Measurements from ENCODE around the gene ELF4. TPM values are rescaled to one million over a fixed set of nuclear protein-coding genes. Genes with fewer than 3 reads are reported as not detected.

Gene ELF4
- total RNA-seq, 2 donors from 2014 or later: 6.5 to 6.9 TPM

- H3K36me3 ChIP-seq: no peaks in the 10 kb centered on the region
- no peaks in the 10 kb centered on the region for H3K4me1 ChIP-seq (replicated peaks)
- DNase-seq (ENCODE audit: low spot score): no peak
- intact Hi-C loops (cut with DNase I): no loop called here
- no peaks in the 10 kb centered on the region for H3K27me3 ChIP-seq (replicated peaks; ENCODE audit: insufficient read depth)
- no peak overlapping the region for H3K4me3 ChIP-seq
- no peak overlapping the region for H3K27ac ChIP-seq
- TF ChIP-seq CTCF (IDR thresholded peaks at IDR 0.05) (no peak), POLR2A (IDR thresholded peaks at IDR 0.05) (no peak)
- H3K9me3 ChIP-seq: no peaks in the 10 kb centered on the region
- 92% methylated on average over 4 of the region's 4 CpGs for WGBS
These were observed 34.8 kb upstream of the ELF4 start for GRCh38 chrX:130145123-130145522.

GRCh38 chrX:130144509-130144908 is 34.2 kb upstream of the ELF4 start:
- no peak for TF ChIP-seq CTCF (IDR thresholded peaks at IDR 0.05)
- TF ChIP-seq POLR2AphosphoS5 (IDR thresholded peaks at IDR 0.05): no peak
- TF ChIP-seq POLR2A (IDR thresholded peaks at IDR 0.05): no peak
- H3K4me3 ChIP-seq: no peak overlapping the region
- no peak for DNase-seq (ENCODE audit: low spot score)
- intact Hi-C loops (cut with DNase I): no loop called here
- H3K27me3 ChIP-seq (replicated peaks; ENCODE audit: insufficient read depth): no peaks in the 10 kb centered on the region
- no peaks in the 10 kb centered on the region for H3K4me1 ChIP-seq (replicated peaks)
- no peaks in the 10 kb centered on the region for H3K36me3 ChIP-seq
- no peak overlapping the region for H3K27ac ChIP-seq
- WGBS: 75% methylated on average over 3 of the region's 3 CpGs
- H3K9me3 ChIP-seq: no peaks in the 10 kb centered on the region

GRCh38 chrX:130139474-130140201 is 29.3 kb upstream of the ELF4 start:
- no peak for DNase-seq (ENCODE audit: low spot score)
- no peak overlapping the region for H3K4me3 ChIP-seq
- H3K27me3 ChIP-seq (replicated peaks; ENCODE audit: insufficient read depth): no peaks in the 10 kb centered on the region
- intact Hi-C loops (cut with DNase I): no loop called here
- no peak for TF ChIP-seq CTCF (IDR thresholded peaks at IDR 0.05)
- TF ChIP-seq POLR2AphosphoS5 (IDR thresholded peaks at IDR 0.05): no peak
- TF ChIP-seq POLR2A (IDR thresholded peaks at IDR 0.05): no peak
- H3K36me3 ChIP-seq: no peaks in the 10 kb centered on the region
- WGBS: 58% methylated on average over 3 of the region's 3 CpGs
- H3K4me1 ChIP-seq (replicated peaks): no peaks in the 10 kb centered on the region
- no peaks in the 10 kb centered on the region for H3K9me3 ChIP-seq
- no peak overlapping the region for H3K27ac ChIP-seq

GRCh38 chrX:130136961-130137360 is 26.7 kb upstream of the ELF4 start:
- Histone ChIP-seq H3K27me3 (replicated peaks; ENCODE audit: insufficient read depth) (no peaks in the 10 kb centered on the region), H3K4me1 (replicated peaks) (no peaks in the 10 kb centered on the region), H3K9me3 (no peaks in the 10 kb centered on the region), H3K27ac (no peak overlapping the region), H3K4me3 (no peak overlapping the region), H3K36me3 (no peaks in the 10 kb centered on the region)
- TF ChIP-seq POLR2AphosphoS5 (IDR thresholded peaks at IDR 0.05) (no peak), CTCF (IDR thresholded peaks at IDR 0.05) (no peak), POLR2A (IDR thresholded peaks at IDR 0.05) (no peak)
- DNase-seq (ENCODE audit: low spot score): no peak
- intact Hi-C loops (cut with DNase I): no loop called here
- WGBS: 96% methylated on average over 8 of the region's 8 CpGs

- intact Hi-C loops (cut with DNase I): no loop called here
These were observed 26.2 kb upstream of the ELF4 start for GRCh38 chrX:130136496-130136895.

More at GRCh38 chrX:130136496-130136895, 26.2 kb upstream of the ELF4 start:
- H3K9me3 ChIP-seq: no peaks in the 10 kb centered on the region
- no peaks in the 10 kb centered on the region for H3K36me3 ChIP-seq
- no peak for DNase-seq (ENCODE audit: low spot score)
- H3K27me3 ChIP-seq (replicated peaks; ENCODE audit: insufficient read depth): no peaks in the 10 kb centered on the region
- no peak overlapping the region for H3K4me3 ChIP-seq
- 86% methylated on average over 5 of the region's 5 CpGs for whole genome bisulfite sequencing
- no peaks in the 10 kb centered on the region for H3K4me1 ChIP-seq (replicated peaks)
- no peak for TF ChIP-seq POLR2AphosphoS5 (IDR thresholded peaks at IDR 0.05)
- TF ChIP-seq CTCF (IDR thresholded peaks at IDR 0.05): no peak
- no peak for TF ChIP-seq POLR2A (IDR thresholded peaks at IDR 0.05)
- no peak overlapping the region for H3K27ac ChIP-seq

All from prostate gland (tissue), 2 donors.